GDM1 (cell line): Measurements from ENCODE around the gene MNT.

Source experiments
- DNase-seq: peaks from one replicate; lab custom pipeline; 2025; lab: John Stamatoyannopoulos, UW

The MNT gene

GRCh38 chr17:2380950-2381649, 19.8 kb downstream of the MNT start:
- DNase-seq = no peak

- no peak for DNase-seq
Observed at GRCh38 chr17:2380226-2380922, 20.5 kb downstream of the MNT start.

GRCh38 chr17:2379489-2380225, 21.2 kb downstream of the MNT start:
- no peak for DNase-seq

- DNase-seq = no peak
Observed at GRCh38 chr17:2378905-2379304, 22.0 kb downstream of the MNT start.

- DNase-seq = no peak
Observed at GRCh38 chr17:2377659-2378058, 23.2 kb downstream of the MNT start.

- no peak for DNase-seq
Observed at GRCh38 chr17:2376107-2376506, 24.8 kb downstream of the MNT start.

- no peak for DNase-seq
Observed at GRCh38 chr17:2375406-2375805, 25.5 kb downstream of the MNT start.

GRCh38 chr17:2374549-2375285, 26.1 kb downstream of the MNT start:
- no peak for DNase-seq

GRCh38 chr17:2373179-2373578, 27.7 kb downstream of the MNT start:
- no peak for DNase-seq

GRCh38 chr17:2372681-2373080, 28.2 kb downstream of the MNT start:
- DNase-seq = no peak

- DNase-seq = no peak
Observed at GRCh38 chr17:2372180-2372579, 28.7 kb downstream of the MNT start.

GRCh38 chr17:2371183-2372130, 29.4 kb downstream of the MNT start:
- DNase-seq = no peak

GRCh38 chr17:2370211-2370589, 30.7 kb downstream of the MNT start:
- DNase-seq = no peak

- DNase-seq = no peak
Observed at GRCh38 chr17:2369551-2370210, 31.2 kb downstream of the MNT start.

GRCh38 chr17:2369039-2369438, 31.8 kb downstream of the MNT start:
- no peak for DNase-seq

GRCh38 chr17:2368359-2368758, 32.5 kb downstream of the MNT start:
- no peak for DNase-seq

GRCh38 chr17:2366747-2367494, 33.9 kb downstream of the MNT start:
- no peak for DNase-seq

- no peak for DNase-seq
Observed at GRCh38 chr17:2365132-2365531, 35.7 kb downstream of the MNT start.

- no peak for DNase-seq
Observed at GRCh38 chr17:2364763-2365116, 36.1 kb downstream of the MNT start.
